Stimulated activated naive CD8-positive, alpha-beta T cell treated with anti-CD3 and anti-CD28 coated beads, Interleukin-15, amount 100 ng/mL, for 72 hours (primary cell): ENCODE measurements around the gene DACT3.
"Not testable (repeated sequence)": the region's sequence is repeated elsewhere in the genome, so short reads cannot be mapped to it uniquely, and the experiment has no call there.

Experiments
- ATAC-seq: fragments of 150-1000 bp; cut with Tn5 transposase; 2 replicates; pipeline ENCODE4 v1.10.0; 2021; ENCODE audit warnings: mild to moderate bottlenecking, moderate library complexity
- DNase-seq, 2 donors: peaks; one replicate each; pipeline ENCODE4 v3.0.0; 2021 to 2022
- H3K27ac Mint-ChIP-seq, 2 donors: one replicate each; pipeline ENCODE4 v1.8.0; 2022; ENCODE audit warnings: mild to moderate bottlenecking in 2 of 2, mixed read lengths in 2 of 2, moderate library complexity in 2 of 2
- H3K27me3 Mint-ChIP-seq: one replicate; pipeline ENCODE4 v1.8.0; 2022; ENCODE audit warnings: mixed read lengths
- H3K4me1 Mint-ChIP-seq: one replicate; pipeline ENCODE4 v1.8.0; 2022; ENCODE audit warnings: mild to moderate bottlenecking, mixed read lengths
- H3K4me3 Mint-ChIP-seq, 2 donors: one replicate each; pipeline ENCODE4 v1.8.0; 2022; ENCODE audit warnings: mild to moderate bottlenecking in 2 of 2, mixed read lengths in 2 of 2, moderate library complexity in 1 of 2
- H3K9me3 Mint-ChIP-seq, 2 donors: one replicate each; pipeline ENCODE4 v1.8.0; 2022; ENCODE audit warnings: mixed read lengths in 2 of 2

Gene DACT3

GRCh38 chr19:46629546-46630025, 31.4 kb downstream of the DACT3 start:
- no peaks in the 10 kb centered on the region for H3K9me3 Mint-ChIP-seq
- DNase-seq, result no peak
- peak overlapping the region in 1 of 2 donors; percentile 29 for H3K27ac Mint-ChIP-seq
- H3K27me3 Mint-ChIP-seq, result no peaks in the 10 kb centered on the region
- ATAC-seq, result no peak
- no peak overlapping the region for H3K4me3 Mint-ChIP-seq
- H3K4me1 Mint-ChIP-seq, result peaks cover 70% of the 10 kb centered on the region

GRCh38 chr19:46628970-46629369, 32.0 kb downstream of the DACT3 start:
- peaks cover 76% of the 10 kb centered on the region for H3K4me1 Mint-ChIP-seq
- not testable (repeated sequence) for H3K9me3 Mint-ChIP-seq, H3K27me3 Mint-ChIP-seq, ATAC-seq, H3K4me3 Mint-ChIP-seq, DNase-seq
- peak overlapping the region in 1 of 2 donors; percentile 35 for H3K27ac Mint-ChIP-seq

- peak overlapping the region in 1 of 2 donors; percentile 79 for H3K27ac Mint-ChIP-seq
- no peak for DNase-seq
- peaks cover 85% of the 10 kb centered on the region for H3K4me1 Mint-ChIP-seq
These were observed 34.5 kb downstream of the DACT3 start for GRCh38 chr19:46626446-46626845.

GRCh38 chr19:46625731-46626130, 35.3 kb downstream of the DACT3 start:
- Mint-ChIP-seq H3K27me3 (no peaks in the 10 kb centered on the region), H3K4me1 (peaks cover 87% of the 10 kb centered on the region), H3K9me3 (no peaks in the 10 kb centered on the region), H3K27ac (no peak overlapping the region), H3K4me3 (peak overlapping the region in 1 of 2 donors; percentile 91)
- no peak for DNase-seq
- ATAC-seq, result no peak

More at GRCh38 chr19:46626446-46626845, 34.5 kb downstream of the DACT3 start:
- no peak for ATAC-seq
- no peaks in the 10 kb centered on the region for H3K9me3 Mint-ChIP-seq
- H3K4me3 Mint-ChIP-seq, result no peak overlapping the region
- no peaks in the 10 kb centered on the region for H3K27me3 Mint-ChIP-seq

- Mint-ChIP-seq H3K4me1 (peaks cover 88% of the 10 kb centered on the region), H3K27me3 (no peaks in the 10 kb centered on the region), H3K27ac (peak within 1 kb of the TSS; percentile 59 to 96), H3K4me3 (peak within 1 kb of the TSS; percentile 89 to 91), H3K9me3 (no peaks in the 10 kb centered on the region)
- ATAC-seq, result peak; percentile 55
- DNase-seq, result no peak
These were observed 35.9 kb downstream of the DACT3 start, which contains the start of gene PTGIR for GRCh38 chr19:46624958-46625661. Gene PTGIR (minus strand): TSS chr19:46625089. CDS start chr19:46624225, 864 bp downstream.

GRCh38 chr19:46623915-46624502, 37.0 kb downstream of the DACT3 start:
- ATAC-seq (no peak), DNase-seq (no peak)
- Mint-ChIP-seq H3K9me3 (no peaks in the 10 kb centered on the region), H3K4me3 (peak overlapping the region; percentile 89 to 91), H3K27me3 (no peaks in the 10 kb centered on the region), H3K27ac (peak overlapping the region in 1 of 2 donors; percentile 96), H3K4me1 (peaks cover 91% of the 10 kb centered on the region)

- H3K4me1 Mint-ChIP-seq, result peaks cover 87% of the 10 kb centered on the region
- ATAC-seq (no peak), DNase-seq (no peak)
- peak overlapping the region; percentile 84 to 89 for H3K27ac Mint-ChIP-seq
- no peaks in the 10 kb centered on the region for H3K9me3 Mint-ChIP-seq
- peak overlapping the region; percentile 83 to 94 for H3K4me3 Mint-ChIP-seq
- H3K27me3 Mint-ChIP-seq, result no peaks in the 10 kb centered on the region
These were observed 38.9 kb downstream of the DACT3 start for GRCh38 chr19:46622118-46622446.

GRCh38 chr19:46621191-46622117, 39.5 kb downstream of the DACT3 start:
- peak overlapping the region; percentile 83 to 94 for H3K4me3 Mint-ChIP-seq
- H3K9me3 Mint-ChIP-seq, result no peaks in the 10 kb centered on the region
- ATAC-seq (no peak), DNase-seq (no peak)
- no peaks in the 10 kb centered on the region for H3K27me3 Mint-ChIP-seq
- peaks cover 87% of the 10 kb centered on the region for H3K4me1 Mint-ChIP-seq
- peak overlapping the region; percentile 89 to 91 for H3K27ac Mint-ChIP-seq

- ATAC-seq, result no peak
These were observed 40.3 kb downstream of the DACT3 start for GRCh38 chr19:46620716-46621115.

GRCh38 chr19:46620267-46620666, 40.7 kb downstream of the DACT3 start:
- ATAC-seq, result no peak
- Mint-ChIP-seq H3K27ac (peak overlapping the region; percentile 94), H3K4me1 (peaks cover 86% of the 10 kb centered on the region), H3K27me3 (no peaks in the 10 kb centered on the region), H3K4me3 (peak overlapping the region; percentile 83 to 94), H3K9me3 (no peaks in the 10 kb centered on the region)
- no peak for DNase-seq

More at GRCh38 chr19:46620716-46621115, 40.3 kb downstream of the DACT3 start:
- no peaks in the 10 kb centered on the region for H3K9me3 Mint-ChIP-seq
- H3K27me3 Mint-ChIP-seq, result no peaks in the 10 kb centered on the region
- H3K27ac Mint-ChIP-seq, result no peak overlapping the region
- peaks cover 87% of the 10 kb centered on the region for H3K4me1 Mint-ChIP-seq
- no peak for DNase-seq
- H3K4me3 Mint-ChIP-seq, result peak overlapping the region; percentile 83 to 94

- DNase-seq (peak in 1 of 2 donors; percentile 59), ATAC-seq (peak; percentile 22)
- peak overlapping the region; percentile 94 for H3K27ac Mint-ChIP-seq
- H3K9me3 Mint-ChIP-seq, result no peaks in the 10 kb centered on the region
- peaks cover 87% of the 10 kb centered on the region for H3K4me1 Mint-ChIP-seq
- H3K4me3 Mint-ChIP-seq, result peak overlapping the region; percentile 83 to 94
- H3K27me3 Mint-ChIP-seq, result no peaks in the 10 kb centered on the region
These were observed 42.2 kb downstream of the DACT3 start for GRCh38 chr19:46618670-46619231.

GRCh38 chr19:46617601-46618000, 43.4 kb downstream of the DACT3 start:
- Mint-ChIP-seq H3K4me1 (peaks cover 88% of the 10 kb centered on the region), H3K9me3 (no peaks in the 10 kb centered on the region), H3K27ac (peak overlapping the region in 1 of 2 donors; percentile 25), H3K4me3 (peak overlapping the region; percentile 83 to 84), H3K27me3 (no peaks in the 10 kb centered on the region)
- ATAC-seq (peak; percentile 3), DNase-seq (peak in 1 of 2 donors; percentile 54)

GRCh38 chr19:46616631-46617322, 44.2 kb downstream of the DACT3 start:
- H3K4me1 Mint-ChIP-seq, result peaks cover 88% of the 10 kb centered on the region
- H3K9me3 Mint-ChIP-seq, result no peaks in the 10 kb centered on the region
- DNase-seq (peak in 1 of 2 donors; percentile 75), ATAC-seq (peak; percentile 50)
- no peaks in the 10 kb centered on the region for H3K27me3 Mint-ChIP-seq
- peak overlapping the region; percentile 90 to 92 for H3K27ac Mint-ChIP-seq
- H3K4me3 Mint-ChIP-seq, result peak overlapping the region; percentile 83 to 84

- ATAC-seq, result no peak
- no peak overlapping the region for H3K27ac Mint-ChIP-seq
- DNase-seq, result no peak
- H3K27me3 Mint-ChIP-seq, result no peaks in the 10 kb centered on the region
- peaks cover 88% of the 10 kb centered on the region for H3K4me1 Mint-ChIP-seq
- H3K9me3 Mint-ChIP-seq, result no peaks in the 10 kb centered on the region
- H3K4me3 Mint-ChIP-seq, result peak overlapping the region; percentile 83 to 84
These were observed 45.0 kb downstream of the DACT3 start for GRCh38 chr19:46615966-46616365.
